ENCODE data around the gene UBE2L5. TPM values are rescaled to one million over a fixed set of nuclear protein-coding genes. Genes with fewer than 3 reads are reported as not detected.
A peak's percentile ranks its signal among the peaks of the same experiment; 100 is the strongest.
"Not testable (repeated sequence)": the region's sequence is repeated elsewhere in the genome, so short reads cannot be mapped to it uniquely, and the experiment has no call there.

UBE2L5 gene
- total RNA-seq, 1 donor = not detected

DNA sequence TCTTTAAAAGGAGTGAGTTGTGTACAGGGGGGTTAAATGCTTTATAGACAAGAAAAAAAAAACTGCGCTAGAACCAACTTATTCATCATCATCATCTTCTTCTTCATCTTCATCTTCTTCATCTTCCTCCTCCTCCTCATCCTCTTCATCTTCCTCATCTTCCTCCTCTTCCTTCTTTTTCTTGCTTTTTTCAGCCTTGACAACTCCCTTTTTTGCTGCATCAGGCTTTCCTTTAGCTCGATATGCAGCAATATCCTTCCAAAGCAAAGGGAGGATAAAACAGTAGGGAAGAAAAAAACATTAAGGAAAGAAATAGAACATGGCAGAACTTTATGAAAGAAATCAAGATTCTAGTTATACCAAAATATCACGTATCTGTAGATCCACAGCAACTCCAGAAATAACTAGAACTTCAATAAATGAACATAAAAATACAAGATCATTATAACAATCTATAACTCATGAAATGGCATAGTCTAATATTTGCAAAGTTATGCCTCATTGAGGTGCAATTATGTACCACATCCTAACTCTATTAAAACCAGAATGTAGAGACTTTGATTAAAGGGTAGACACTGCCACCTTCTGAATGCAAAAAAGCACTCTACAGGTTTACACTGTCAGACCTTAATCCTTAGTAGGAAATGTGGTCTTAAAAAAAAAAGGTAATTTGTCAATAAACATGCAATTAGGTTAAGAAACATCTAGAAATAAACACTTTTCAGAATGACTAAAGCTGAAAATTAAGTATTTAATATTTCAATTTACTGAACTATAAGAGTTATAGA, 39.2 kb downstream of the UBE2L5 start:
- peak; percentile 62 for DNase-seq (ENCODE audit: insufficient read length, low spot score, missing footprints)
- H3K9me3 ChIP-seq (ENCODE audit: low read depth, low read length); H3K4me3 ChIP-seq (ENCODE audit: insufficient read depth, low read length); H4K20me1 ChIP-seq (ENCODE audit: insufficient read depth, low read length); H3K27ac ChIP-seq (ENCODE audit: low read depth, low read length); H2AFZ ChIP-seq (ENCODE audit: low read length); H3K27me3 ChIP-seq (ENCODE audit: insufficient read depth, low read length): not testable (repeated sequence)
- Histone ChIP-seq H3K4me2 (ENCODE audit: insufficient read depth, low read length) (peak overlapping the region; percentile 89), H3K79me2 (ENCODE audit: insufficient read depth, low read length) (peaks cover 28% of the 10 kb centered on the region), H3K36me3 (ENCODE audit: insufficient read depth, low read length) (peaks cover 38% of the 10 kb centered on the region), H3K4me1 (ENCODE audit: insufficient read depth, low read length) (peaks cover 19% of the 10 kb centered on the region)
- TF ChIP-seq CTCF (IDR thresholded peaks at IDR 0.05; ENCODE audit: extremely low read depth, low read depth, low read length) = peak; percentile 51

GRCh38 chr13:30463787-30464495, 41.6 kb downstream of the UBE2L5 start:
- H3K27ac ChIP-seq (ENCODE audit: low read depth, low read length) = peak overlapping the region; percentile 93
- H3K4me2 ChIP-seq (ENCODE audit: insufficient read depth, low read length) = peak overlapping the region; percentile 89
- no peak for DNase-seq (ENCODE audit: insufficient read length, low spot score, missing footprints)
- TF ChIP-seq CTCF (IDR thresholded peaks at IDR 0.05; ENCODE audit: extremely low read depth, low read depth, low read length) = no peak
- H3K36me3 ChIP-seq (ENCODE audit: insufficient read depth, low read length) = peaks cover 30% of the 10 kb centered on the region
- peak overlapping the region; percentile 87 for H3K4me3 ChIP-seq (ENCODE audit: insufficient read depth, low read length)
- H3K4me1 ChIP-seq (ENCODE audit: insufficient read depth, low read length) = peaks cover 27% of the 10 kb centered on the region
- peak overlapping the region; percentile 82 for H2AFZ ChIP-seq (ENCODE audit: low read length)
- no peaks in the 10 kb centered on the region for H3K27me3 ChIP-seq (ENCODE audit: insufficient read depth, low read length)
- H3K9me3 ChIP-seq (ENCODE audit: low read depth, low read length) = no peaks in the 10 kb centered on the region
- peaks cover 3% of the 10 kb centered on the region for H4K20me1 ChIP-seq (ENCODE audit: insufficient read depth, low read length)
- peaks cover 28% of the 10 kb centered on the region for H3K79me2 ChIP-seq (ENCODE audit: insufficient read depth, low read length)

DNA sequence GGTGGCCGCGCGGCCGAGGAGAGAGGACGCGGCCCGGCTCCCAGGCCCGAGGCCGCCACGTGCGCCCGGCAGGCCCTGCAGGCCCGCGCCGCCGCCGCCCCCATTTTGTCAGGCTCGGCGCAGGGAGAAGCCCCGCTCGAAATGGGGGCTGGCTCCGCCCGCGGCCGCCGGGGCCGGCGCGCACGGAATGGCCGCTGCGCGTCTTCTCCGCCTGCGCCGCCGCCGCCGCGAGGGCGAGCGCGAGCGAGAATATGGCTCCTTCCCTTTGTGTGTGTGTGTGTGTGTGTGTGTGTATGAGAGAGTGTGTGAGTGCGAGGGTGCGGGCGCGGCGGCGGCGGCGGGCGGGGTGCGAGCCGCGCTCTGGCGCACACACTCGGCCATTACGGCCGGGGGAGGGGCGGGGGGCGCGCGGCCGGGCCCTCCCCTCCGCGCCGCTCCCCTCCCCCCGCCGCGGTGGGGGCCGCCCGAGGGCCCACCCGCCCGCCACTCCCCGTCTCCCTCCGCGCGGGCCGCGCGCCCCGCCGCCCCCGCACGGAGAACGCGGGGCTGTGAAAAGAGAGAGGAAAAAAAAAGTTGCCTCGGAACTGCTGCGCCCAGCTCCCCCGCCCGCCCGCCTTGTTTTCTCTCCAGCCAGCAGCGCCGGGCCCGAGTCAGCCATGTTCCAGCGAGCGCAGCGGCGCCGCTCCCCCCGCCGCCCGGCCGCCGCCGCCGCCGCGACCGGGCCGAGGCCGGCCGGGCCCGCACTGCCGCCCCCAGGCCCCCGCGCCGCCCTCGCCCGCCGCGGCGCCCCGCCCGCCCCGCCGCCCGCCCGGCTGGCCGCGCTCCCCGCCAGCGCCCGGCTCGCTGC, 42.4 kb downstream of the UBE2L5 start:
- no peak for TF ChIP-seq CTCF (IDR thresholded peaks at IDR 0.05; ENCODE audit: extremely low read depth, low read depth, low read length)

More for the DNA sequence above, 42.4 kb downstream of the UBE2L5 start:
- H4K20me1 ChIP-seq (ENCODE audit: insufficient read depth, low read length) = peaks cover 3% of the 10 kb centered on the region
- peak overlapping the region; percentile 82 for H2AFZ ChIP-seq (ENCODE audit: low read length)
- peaks cover 28% of the 10 kb centered on the region for H3K79me2 ChIP-seq (ENCODE audit: insufficient read depth, low read length)
- H3K4me3 ChIP-seq (ENCODE audit: insufficient read depth, low read length) = peak overlapping the region; percentile 87
- H3K9me3 ChIP-seq (ENCODE audit: low read depth, low read length) = no peaks in the 10 kb centered on the region
- DNase-seq (ENCODE audit: insufficient read length, low spot score, missing footprints) = peak; percentile 94
- H3K27ac ChIP-seq (ENCODE audit: low read depth, low read length) = peak overlapping the region; percentile 93
- H3K36me3 ChIP-seq (ENCODE audit: insufficient read depth, low read length) = peaks cover 23% of the 10 kb centered on the region
- no peaks in the 10 kb centered on the region for H3K27me3 ChIP-seq (ENCODE audit: insufficient read depth, low read length)
- H3K4me1 ChIP-seq (ENCODE audit: insufficient read depth, low read length) = peaks cover 27% of the 10 kb centered on the region
- peak overlapping the region; percentile 89 for H3K4me2 ChIP-seq (ENCODE audit: insufficient read depth, low read length)

All from osteoblast (primary cell).